ENCODE results near the gene RGS9BP.

Gene RGS9BP

GRCh38 chr19:32638625-32639024 is 37.0 kb upstream of the RGS9BP start:
- Histone ChIP-seq H3K27ac (replicated peaks) (no peak overlapping the region), H3K27me3 (ENCODE audit: insufficient read depth, poor library complexity, severe bottlenecking) (no peaks in the 10 kb centered on the region), H3K4me3 (replicated peaks; ENCODE audit: insufficient read depth, low read length) (no peak overlapping the region)
- no peak for TF ChIP-seq POLR2AphosphoS5 (IDR thresholded peaks at IDR 0.05; ENCODE audit: low read depth)
- TF ChIP-seq CTCF (IDR thresholded peaks at IDR 0.05; ENCODE audit: insufficient read depth, low read length) = no peak
- TF ChIP-seq GABPA (IDR thresholded peaks at IDR 0.05; ENCODE audit: low read depth) = no peak
- no peak for TF ChIP-seq REST (IDR thresholded peaks at IDR 0.05; ENCODE audit: insufficient replicate concordance, low read depth)
- no peak for TF ChIP-seq SPI1 (IDR thresholded peaks at IDR 0.05; ENCODE audit: borderline replicate concordance, low read depth)
- no peak for DNase-seq (ENCODE audit: low read depth in 1 of 2, low spot score in 1 of 2)

- no peak overlapping the region for H3K4me3 ChIP-seq (replicated peaks; ENCODE audit: insufficient read depth, low read length)
- H3K27ac ChIP-seq (replicated peaks) = no peak overlapping the region
- no peaks in the 10 kb centered on the region for H3K27me3 ChIP-seq (ENCODE audit: insufficient read depth, poor library complexity, severe bottlenecking)
- DNase-seq (ENCODE audit: low read depth in 1 of 2, low spot score in 1 of 2) = no peak
- no peak for TF ChIP-seq REST (IDR thresholded peaks at IDR 0.05; ENCODE audit: insufficient replicate concordance, low read depth)
- TF ChIP-seq GABPA (IDR thresholded peaks at IDR 0.05; ENCODE audit: low read depth) = no peak
- no peak for TF ChIP-seq CTCF (IDR thresholded peaks at IDR 0.05; ENCODE audit: insufficient read depth, low read length)
- TF ChIP-seq SPI1 (IDR thresholded peaks at IDR 0.05; ENCODE audit: borderline replicate concordance, low read depth) = no peak
- TF ChIP-seq POLR2AphosphoS5 (IDR thresholded peaks at IDR 0.05; ENCODE audit: low read depth) = no peak
These were observed 32.9 kb upstream of the RGS9BP start for GRCh38 chr19:32642771-32643170.

GRCh38 chr19:32646556-32646955 is 29.1 kb upstream of the RGS9BP start:
- DNase-seq (ENCODE audit: low read depth in 1 of 2, low spot score in 1 of 2) = no peak
- Histone ChIP-seq H3K27ac (replicated peaks) (no peak overlapping the region), H3K27me3 (ENCODE audit: insufficient read depth, poor library complexity, severe bottlenecking) (no peaks in the 10 kb centered on the region), H3K4me3 (replicated peaks; ENCODE audit: insufficient read depth, low read length) (no peak overlapping the region)
- TF ChIP-seq POLR2AphosphoS5 (IDR thresholded peaks at IDR 0.05; ENCODE audit: low read depth) = no peak
- no peak for TF ChIP-seq REST (IDR thresholded peaks at IDR 0.05; ENCODE audit: insufficient replicate concordance, low read depth)
- TF ChIP-seq GABPA (IDR thresholded peaks at IDR 0.05; ENCODE audit: low read depth) = no peak
- TF ChIP-seq CTCF (IDR thresholded peaks at IDR 0.05; ENCODE audit: insufficient read depth, low read length) = no peak
- TF ChIP-seq SPI1 (IDR thresholded peaks at IDR 0.05; ENCODE audit: borderline replicate concordance, low read depth) = no peak
